Astrocyte of the hippocampus (primary cell): ENCODE data around the gene RPL10A.

Experiments used
- DNase-seq: peaks from one replicate; pipeline ENCODE4 v3.0.0; 2011; ENCODE audit warnings: low read depth, low spot score

Gene RPL10A

DNA sequence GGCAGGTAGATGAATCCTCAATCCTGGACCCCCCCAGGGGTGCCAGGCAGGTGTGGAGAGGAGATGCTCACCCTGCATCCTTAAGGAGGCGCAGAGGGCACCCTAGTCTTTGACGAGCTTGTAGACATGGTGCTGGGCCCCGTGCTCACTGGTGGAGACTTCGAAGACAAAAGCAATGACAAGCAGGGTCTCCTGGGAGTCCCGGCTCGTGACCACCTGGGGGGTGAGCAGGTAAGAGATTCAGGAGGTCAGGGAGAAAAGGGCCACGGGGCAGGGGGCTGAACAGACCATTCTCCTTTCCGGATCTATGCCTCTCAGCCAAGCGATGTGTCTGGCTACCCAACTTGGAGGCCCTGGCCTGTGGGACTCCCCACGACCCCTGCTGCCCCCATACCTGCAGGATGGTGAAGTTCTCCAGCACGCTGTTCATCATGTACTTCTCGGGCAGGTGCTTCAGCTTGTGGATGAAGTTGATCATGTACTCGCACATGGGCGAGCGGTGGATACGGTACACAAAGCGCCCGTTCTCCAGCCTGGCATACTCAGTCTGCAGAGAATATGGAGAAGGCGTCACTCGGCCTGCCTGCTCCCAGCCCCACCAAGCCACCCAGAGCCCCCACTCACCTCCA, 6.9 kb downstream of the RPL10A start:
- DNase-seq, result no peak

DNA sequence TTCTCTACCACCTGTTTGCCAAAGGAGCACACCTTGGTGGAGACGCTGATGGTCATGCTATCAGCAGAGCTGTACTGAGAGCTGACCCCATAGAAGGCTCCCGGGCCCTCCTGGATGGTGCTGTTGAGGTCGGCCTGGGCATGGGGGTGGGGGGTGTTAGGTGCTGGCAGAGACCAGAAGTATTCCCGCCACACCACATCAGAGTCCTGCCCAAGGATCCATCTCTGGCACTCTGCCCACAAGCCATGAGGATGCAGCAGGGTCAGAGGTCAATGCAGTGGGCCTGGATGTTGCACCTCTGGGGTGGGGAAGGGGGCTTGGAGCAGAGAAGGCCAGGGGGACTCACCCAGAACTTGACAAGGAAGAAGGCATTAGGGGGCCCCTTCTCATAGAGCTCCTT, 7.4 kb downstream of the RPL10A start:
- no peak for DNase-seq

DNA sequence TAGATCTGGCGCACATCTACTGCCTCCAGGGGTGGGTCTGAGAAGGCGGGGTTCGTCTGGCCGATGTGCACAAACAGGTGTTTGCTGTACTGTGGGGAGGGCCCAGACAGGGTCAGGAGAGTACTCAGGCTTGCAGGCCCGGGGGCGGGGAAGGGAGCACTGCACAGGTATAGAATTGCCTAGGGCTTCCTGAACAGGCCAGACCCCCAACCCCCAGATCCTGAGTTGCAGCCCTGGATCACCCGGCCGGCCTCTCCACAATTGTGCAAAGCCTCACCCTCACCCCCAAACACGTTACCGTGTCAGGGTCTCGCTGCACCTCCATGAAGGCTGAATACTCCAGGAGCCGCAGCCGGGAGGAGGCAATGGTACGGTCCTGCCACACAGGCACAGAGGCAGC, 7.8 kb downstream of the RPL10A start:
- DNase-seq, result no peak

DNA sequence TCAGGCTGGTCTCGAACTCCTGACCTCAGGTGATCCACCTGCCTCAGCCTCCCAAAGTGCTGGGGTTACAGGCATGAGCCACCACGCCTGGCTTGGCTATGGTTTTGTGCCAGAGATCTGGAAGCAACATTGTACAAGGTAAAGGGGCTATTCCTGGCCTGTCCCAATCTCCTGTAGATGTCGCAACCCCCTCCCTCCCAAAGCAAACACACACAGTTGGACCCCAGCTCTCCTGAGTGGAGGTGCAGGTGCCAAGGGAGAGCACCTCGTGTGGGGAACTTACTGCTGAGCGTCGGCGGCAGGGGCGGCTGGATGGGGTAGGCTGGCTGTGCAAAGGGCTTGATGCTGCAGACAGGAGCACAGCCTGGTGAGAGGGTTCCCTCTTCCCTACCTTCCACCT, 8.8 kb downstream of the RPL10A start:
- no peak for DNase-seq

DNA sequence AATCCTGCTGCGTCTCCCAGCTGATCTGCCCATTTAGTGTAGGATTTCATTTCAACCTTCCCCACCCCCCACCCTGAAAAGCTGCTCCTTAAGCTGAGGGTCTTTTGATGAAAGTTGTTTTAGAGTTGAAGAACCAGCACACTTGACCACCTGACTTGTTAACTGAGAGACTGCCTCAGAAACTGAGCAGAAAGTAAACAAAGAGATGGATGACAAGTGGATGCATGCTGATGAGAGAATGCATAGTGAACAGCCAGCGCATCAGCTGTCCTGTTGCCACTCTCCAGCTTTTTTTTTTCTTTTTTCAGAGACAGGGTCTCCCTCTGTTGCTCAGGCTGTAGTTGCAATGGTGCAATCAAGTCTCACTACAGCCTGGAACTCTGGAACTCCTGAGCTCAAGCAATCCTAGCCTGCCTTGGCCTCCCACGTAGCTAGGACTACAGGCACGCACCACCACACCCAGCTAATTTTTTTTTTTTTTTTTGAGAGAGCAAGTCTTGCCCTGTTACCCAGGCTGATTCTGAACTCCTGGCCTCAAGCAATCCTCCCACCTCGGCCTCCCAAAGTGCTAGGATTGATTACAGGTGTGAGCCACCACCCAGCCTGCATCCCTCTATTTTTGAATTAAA, 9.5 kb downstream of the RPL10A start:
- no peak for DNase-seq

DNA sequence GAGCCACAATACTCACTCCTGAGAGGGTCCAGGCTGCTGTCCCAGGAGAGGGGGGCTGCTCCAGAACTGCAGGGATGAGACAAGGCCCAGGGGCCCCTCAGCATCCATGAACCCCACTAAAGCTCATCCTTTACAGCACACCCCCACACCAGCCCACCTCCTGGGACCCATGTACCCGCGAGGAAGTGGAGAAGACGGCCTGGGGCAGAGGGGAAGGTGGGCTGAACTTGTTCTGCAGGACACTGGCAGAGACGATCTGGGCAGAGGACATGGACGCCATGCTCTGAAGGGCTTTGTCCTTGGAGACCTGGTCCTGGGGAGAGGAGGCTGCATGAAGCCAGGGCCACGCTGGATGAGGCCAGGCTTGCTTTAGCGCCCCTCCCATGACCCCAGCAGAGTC, 10.1 kb downstream of the RPL10A start:
- DNase-seq, result no peak

DNA sequence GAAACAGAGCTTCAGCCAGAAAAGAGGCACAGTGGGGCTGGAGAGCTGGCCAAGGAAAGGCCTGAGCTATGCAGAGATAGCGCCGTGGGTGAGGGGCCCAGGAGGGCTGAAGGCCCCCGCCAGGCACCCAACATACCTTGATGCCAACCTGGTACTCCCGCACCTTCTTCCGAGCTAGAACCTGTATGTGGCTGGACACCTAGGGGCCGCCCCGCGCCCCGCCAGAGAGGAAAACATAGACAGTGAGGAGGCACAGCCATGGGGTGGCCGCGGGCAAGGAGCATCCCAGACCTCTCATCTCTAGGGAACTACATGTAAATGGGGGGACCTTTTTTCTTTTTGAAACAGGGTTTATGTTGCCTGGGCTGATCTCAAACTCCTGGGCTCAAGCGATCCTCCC, 12.0 kb downstream of the RPL10A start:
- no peak for DNase-seq

DNA sequence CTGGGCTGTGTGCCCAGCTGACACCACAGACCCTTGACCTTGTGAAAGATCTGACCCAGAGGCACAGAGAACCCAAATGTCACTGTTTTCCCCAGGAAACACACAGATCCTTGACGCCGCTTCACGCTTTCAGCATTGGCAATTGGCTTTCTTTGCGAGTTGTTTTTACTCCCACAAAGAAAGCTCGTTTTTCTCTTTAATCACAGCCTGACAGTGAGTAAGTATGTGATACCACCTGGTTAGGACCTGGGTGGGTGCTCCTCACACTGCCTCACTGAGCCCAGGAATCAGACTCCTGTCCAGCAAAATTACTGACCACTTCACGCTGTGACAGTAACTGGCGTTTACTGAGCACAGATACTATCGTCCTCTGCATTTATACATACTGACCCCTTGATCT, 13.0 kb downstream of the RPL10A start:
- no peak for DNase-seq

DNA sequence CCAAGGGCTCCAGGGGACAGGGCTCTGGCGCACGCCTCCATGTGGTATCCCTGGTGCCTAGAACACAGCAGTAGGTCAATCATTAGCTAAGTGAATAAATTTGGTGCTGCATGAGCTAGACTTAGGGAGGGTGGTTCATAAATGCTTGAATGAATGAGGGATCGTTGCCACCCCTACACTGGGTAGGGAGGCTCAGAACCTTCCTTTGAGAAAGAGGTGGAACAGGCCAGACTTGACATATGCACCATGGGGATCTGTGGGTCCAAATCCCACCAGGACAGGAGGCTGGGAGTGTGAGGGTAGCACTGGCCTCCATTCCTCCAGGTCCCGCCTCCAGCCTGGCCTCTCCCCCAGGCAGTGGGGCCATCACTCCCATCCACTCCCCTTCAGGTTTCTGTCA, 14.9 kb downstream of the RPL10A start:
- DNase-seq, result no peak

DNA sequence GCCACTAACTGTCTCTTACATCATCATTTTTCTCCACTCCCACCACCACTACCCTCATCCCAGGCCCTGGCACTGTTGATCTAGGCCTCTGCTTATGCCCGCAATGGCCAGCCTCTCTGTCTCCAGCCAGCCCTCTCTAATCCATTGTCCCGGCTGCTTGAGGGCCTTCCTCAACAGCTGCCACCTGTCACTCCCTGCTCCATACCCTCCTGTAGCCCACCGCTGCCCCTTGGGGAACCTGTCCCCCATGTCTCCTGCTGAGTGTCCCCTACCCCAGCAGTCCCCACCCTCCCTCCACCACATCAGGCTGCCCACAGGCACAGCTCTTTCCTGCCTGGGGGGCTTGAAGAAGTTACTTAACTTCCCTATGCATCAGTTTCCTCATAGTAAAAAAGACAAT, 15.3 kb downstream of the RPL10A start:
- no peak for DNase-seq

DNA sequence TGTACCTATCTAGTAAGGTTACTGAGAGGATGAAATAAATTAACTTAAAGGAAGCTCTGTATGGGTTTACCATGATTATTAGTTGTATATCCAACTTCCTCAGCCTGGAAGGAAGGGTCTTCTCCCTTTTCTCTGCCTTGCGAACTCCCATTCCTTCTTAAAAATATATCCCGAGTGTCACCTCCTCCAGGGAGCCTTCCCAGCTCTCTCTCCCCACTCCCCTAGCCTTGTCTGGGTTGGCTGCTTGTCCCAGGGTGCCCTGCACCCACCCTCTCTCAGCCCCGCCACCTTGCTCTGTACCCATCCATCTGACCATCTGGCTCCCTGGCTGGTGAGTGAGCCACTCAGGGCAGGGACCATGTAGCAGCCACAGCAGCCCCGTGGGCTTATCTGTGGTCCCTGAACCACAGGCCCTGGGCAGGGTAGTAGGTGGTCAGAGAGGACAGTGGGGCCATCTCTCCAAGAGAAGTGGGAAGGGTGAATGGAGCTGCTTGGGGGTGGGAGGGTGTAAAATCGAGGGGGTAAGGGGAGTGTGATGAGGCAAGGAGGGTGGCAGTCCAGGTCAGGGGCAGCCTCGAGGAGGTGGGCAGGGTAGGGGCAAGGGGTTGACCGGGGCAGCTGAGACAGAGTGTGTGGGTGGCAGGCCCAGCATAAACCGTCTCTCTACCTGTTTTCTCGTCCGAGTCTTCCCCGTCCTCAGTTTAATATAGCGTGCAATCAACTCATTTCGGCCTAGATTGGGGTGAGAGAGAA, 15.9 kb downstream of the RPL10A start:
- no peak for DNase-seq

DNA sequence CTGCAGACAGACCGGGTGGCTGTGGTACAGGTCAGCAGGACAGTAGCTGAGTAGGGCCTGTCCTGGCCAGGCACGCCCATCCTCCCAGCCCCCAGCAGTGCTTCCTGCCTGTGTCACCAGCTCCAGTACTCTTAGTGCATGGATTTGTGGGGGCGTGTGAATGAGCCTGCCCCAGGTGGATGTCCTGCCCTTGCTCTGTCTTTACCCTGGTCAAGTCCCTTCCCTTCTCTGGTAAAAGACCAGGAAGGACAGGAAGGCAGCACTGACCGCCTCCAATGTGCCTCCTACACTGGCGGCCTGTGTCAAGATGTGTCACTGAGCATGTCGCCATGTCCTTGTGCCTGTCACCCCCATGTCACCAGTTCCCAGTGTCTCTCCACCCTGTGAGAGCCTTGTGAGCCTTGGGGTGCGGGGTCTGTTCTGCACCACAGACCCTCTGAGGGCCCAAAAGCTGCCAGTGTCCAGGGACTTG, 16.8 kb downstream of the RPL10A start:
- no peak for DNase-seq

DNA sequence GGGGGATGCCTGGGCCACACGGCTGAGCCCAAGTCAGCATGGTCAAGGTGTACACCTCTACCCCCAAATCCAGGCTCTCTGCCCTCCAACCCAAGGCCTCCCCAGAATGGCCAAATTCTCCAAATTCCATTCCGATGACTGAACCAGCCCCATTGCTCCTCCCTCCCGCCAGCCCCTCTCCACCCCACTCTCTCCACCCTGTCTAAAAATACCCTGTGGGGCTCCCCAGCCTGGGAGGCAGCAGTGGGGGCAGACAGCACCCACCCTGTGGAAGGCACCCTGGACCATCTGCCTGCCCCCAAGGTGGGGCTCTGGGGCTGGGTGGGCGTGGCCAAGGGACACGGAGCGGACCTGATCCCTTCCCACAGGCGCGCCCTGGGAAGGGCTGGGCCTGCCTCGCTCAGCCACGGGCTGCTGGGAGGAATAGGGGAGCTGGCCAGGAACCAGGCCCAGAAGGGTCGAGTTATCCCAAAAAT, 17.2 kb downstream of the RPL10A start:
- peak; percentile 78 for DNase-seq

DNA sequence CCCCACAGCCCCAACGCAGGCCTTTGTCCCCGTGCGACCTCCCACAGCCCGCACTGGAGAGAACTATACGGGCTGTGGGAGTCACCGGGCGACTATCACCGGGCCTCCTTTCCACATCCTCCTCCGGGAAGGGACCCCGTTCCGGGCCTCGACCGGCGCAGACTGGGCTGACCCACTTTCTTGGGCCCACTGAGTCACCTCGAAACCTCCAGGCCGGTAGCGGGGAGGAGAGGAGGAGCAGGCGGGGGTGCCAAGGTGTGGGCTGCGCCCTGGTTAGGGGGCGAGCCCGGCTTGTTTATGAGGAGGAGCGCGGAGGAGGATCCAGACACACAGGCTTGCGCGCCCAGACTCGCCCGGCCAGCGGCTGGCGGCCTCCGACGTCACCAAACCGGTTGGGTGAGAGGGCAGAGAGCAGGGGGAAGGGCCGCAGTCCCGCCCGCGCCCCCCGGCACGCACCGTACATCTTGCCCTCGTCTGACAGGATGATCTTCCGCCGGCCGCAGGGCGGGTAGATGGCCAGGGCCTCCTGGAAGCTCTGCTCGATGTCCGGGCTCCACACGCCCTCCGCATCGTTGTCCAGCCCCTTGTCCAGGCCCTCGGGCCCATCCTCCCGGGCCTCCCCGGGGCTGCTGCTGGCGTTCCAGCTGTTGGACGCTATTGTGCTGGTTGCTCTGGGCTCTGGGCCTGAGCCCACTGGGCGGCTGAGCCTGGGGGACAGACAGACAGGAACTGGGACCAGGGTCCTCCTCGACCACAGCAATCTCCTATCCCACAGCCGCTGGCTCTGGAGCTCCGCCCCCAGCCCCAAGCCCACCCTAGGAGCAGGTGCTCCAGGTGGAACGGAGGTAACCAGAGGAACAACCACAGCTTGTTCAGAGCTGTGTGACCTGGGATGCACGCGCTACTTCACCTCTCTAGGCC, 18.1 kb downstream of the RPL10A start:
- no peak for DNase-seq

DNA sequence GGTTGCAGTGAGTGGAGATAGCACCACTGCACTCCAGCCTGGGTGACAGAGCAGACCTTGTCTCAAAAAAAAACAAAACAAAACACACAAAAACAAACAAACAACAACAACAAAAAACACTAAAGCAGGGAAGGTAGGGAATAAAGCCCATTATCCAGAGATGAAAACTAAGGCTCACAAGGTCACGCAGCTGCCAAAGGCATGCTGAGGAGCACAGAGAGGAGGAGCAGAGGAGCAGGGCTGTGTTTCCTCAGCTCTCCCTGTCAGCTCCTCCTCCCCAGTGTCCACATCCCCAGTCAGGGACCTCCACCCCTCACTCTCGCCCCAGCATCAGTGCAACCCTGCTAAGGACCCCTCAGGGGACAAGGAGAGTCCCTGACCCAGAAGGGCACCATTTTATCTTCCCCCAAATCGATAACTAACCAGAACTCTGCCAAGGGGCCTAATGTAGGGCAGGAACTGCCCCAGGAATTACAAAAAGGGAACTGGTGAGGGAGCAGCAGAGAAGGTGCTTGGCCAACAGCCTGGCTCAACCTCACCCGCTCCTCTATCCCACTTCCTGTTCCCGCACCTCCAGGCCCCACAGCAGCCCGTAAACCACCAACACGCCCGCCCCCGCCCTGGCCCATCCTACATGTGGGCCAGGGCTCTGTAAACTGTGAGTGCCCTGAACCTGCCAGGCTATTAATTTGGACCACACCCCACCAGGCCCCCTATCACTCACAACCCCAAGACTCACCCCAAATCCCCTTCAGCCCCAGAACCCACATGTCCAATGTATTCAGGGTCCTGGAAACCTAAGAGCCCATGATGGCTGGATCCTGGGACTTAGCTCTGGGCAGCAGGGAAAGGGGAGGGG, 19.7 kb downstream of the RPL10A start:
- DNase-seq, result peak; percentile 66

DNA sequence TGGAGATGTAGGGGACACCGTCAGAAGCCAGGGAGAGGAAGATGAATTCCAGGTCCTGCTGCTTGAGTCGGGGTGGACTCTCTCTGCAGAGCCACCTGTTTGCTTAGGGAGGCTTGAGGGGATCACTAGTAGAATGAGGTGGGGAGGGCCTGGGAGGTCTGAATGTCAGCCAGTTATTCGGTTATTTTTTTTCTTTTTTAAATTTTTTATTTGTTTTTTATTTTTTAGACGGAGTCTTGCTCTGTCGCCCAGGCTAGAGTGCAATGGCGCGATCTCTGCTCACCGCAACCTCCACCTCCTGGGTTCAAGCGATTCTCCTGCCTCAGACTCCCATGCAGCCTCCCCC, 20.3 kb downstream of the RPL10A start:
- no peak for DNase-seq

DNA sequence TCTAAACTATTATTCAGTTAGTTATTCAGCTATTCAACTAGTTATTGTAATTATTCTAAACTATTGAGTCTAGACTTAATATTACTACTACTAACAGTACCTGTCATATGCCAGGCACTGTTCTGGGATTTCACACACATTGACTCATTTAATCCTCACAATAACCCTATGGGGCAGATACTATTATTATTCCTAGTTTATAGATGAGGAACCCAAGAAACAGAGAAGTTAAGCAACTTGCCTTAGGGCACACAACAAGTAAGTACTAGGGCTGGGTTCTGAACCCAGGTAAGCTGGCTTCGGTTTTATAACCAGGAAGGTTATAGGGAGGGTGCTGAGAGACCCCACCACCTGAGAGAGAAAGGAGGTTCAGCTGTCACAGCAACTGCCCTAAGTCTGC, 20.9 kb downstream of the RPL10A start:
- no peak for DNase-seq

DNA sequence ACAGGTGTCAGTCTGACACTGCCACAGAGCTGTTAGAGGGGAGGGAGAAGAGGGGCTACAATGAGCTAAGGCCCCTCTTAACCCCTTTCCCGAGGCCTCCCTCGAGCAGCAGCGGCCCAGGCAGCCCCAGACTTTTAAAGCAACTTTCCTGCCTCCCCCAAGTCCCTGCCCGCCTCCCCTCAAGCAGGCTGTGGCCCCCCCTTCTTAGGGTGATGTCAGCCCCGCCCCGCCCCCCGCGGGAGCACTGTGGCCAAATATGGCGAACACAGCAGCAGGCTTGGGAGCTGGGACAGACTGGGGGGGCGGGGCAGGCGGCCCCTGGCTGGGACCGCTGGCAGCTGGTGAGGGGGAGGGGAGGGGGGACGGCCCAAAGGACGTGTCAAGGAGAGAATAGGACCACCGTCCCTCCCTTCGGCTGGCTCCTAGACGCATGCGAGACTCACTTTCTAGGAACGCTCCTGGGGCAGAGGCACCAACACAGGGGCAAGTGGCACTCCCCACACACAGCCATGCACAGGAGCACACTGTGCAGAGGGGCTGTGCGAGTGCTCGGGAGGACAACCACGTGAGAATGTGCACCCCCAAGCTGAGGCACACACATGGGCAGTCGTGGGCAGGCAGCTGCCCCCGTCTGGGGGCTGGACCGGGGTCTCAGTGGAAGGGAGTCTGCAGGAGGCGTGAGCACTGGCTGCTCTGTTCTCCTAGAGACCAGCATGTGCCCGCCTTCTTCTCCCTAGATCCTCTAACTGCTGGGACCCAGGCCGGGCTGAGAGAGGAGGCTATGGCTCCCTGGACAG, 22.0 kb downstream of the RPL10A start:
- peak; percentile 95 for DNase-seq

DNA sequence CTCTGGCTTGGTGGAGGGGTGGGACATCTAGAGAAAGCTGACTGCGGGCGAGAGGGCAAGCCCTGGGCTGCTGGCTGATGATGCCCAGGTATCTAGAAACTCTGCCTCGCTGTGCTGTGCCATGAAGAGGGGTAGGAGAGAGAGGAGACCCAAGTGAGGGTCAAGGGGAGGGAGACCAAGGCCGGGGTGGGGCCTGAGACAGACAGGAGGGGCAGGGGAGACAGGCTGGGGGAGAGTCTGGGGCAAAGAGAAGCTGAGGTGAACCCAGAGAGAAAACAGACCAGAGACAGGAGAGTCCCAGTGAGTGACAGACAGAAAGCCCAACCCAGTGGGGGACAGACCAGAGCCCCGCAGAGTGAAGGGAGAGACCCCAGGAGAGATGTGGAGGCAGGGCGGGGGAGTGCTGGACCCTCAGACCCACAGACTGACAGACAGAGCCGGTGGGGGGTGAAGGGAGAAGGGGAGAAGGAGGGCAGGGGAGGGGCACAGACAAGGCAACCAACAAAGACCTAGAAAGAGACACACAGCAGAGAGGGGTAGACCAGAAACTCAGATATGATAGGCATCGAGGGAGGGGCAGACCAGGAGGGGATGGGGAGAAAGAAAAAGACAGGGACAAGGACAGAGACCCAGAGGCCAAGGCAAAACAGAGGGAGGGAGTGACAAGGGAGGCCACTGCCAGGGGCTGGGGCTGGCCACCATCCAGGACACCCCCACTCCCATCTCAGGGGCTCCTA, 22.8 kb downstream of the RPL10A start:
- DNase-seq, result no peak
